Medulla oblongata (tissue), 1 donor: ENCODE data around the gene TNFRSF18.
A peak's percentile ranks its signal among the peaks of the same experiment; 100 is the strongest.

ENCODE experiments used
- DNase-seq: peaks from one replicate; pipeline ENCODE4 v3.0.0-alpha.2; 2015; ENCODE audit errors: extremely low spot score

The TNFRSF18 gene

DNA sequence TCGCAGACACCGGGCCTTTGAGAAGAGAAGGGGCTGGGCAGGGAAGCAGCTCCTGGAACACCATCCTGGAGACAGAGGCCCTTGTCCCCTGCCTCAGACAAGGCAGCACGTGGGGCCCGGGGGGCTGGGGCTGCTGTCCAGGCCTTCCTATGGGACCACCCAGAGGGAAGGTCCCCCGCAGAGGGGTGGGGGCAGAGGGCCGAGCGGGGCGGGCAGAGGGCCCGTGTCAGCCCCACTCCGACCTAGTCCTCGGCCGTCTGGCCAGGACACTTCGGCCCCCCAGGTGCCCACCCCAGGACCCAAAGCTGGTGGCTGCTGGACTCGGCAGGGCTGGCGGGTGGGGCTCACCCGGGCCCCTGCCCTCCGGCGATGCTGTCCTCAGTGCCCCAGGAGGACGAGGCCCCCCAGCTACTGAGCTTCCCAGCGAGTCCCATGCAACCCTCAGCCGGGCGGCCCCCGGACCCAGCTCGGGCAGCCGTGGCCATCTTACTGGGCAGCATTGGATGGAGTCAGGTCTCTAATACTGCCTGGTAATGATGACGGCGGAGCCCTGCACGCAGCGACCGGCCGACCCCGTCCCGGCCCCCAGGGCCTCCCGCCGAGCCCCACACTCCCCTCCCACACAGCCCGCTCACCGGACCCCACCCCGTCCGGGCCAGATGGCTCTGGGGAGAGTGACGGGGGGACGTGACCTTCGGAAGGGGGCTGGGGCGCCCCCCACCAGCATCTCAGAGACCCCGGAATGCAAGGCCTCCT lies 39.6 kb downstream of the TNFRSF18 start:
- no peak for DNase-seq

DNA sequence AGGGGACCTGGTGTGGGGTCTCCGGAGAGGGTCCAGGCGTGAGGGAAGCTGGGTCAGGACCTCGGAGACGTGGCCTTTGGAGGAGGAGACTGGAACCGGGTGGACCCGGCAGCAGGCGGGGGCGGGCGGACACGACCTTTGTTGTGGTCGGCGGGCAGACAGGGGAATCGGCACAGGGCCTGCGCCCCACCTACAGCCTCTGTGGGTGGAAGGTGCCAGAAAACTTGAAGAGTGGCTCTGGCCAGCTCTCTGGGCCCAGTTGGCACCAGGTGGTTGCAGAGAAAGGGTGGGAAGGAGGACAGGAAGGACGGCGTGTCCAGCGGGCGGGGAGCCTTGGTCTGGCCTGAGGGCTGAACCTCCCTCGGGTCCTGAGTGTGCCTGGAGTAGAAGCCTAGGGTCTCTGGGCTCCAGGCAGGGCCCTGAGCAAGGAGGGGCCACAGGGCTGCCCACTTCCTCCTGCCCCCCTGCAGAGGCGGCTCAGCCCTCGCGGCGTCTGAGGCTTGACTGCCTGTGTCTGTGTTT lies 40.4 kb downstream of the TNFRSF18 start:
- DNase-seq = no peak

DNA sequence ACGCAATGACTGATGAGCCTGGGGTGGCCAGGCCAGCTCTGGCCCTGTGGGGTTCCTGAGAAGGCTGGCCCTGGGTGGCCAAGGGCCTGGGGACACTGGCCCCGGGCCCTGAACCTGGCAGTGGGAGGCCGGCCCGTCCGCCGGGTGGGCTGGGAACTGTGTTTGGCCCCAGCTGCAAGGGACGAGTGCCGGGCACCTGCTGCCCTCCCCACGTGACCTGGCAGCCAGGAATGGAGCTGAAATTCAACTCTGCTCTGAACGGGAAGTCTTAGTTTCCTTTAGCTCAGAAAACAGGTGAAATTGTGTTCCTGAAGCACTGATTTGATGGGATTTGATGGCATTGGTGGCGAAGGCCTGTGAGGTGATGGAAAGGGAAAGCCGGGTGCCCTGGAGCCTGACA lies 40.9 kb downstream of the TNFRSF18 start:
- DNase-seq = no peak

- no peak for DNase-seq
Observed at GRCh38 chr1:1164701-1165451, 41.5 kb downstream of the TNFRSF18 start.

DNA sequence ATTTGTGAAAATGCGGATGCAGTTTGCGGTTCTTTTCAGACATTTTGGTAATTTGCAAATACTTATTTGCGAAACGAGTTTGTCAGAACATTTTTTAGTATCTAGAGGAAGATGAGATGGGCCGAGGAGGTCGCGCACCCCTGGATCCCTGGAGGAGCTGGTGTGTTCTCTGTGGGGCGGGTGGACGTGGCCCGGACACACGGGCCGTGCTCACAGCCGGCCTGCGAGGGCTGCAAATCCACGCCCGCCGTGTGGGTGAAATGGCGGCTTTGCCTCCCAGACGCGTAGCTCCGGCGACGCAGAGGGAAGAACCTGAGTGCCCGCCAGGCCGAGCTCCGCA lies 42.1 kb downstream of the TNFRSF18 start:
- no peak for DNase-seq

GRCh38 chr1:1163538-1164070 lies 42.8 kb downstream of the TNFRSF18 start:
- DNase-seq = no peak

GRCh38 chr1:1162597-1163537 lies 43.5 kb downstream of the TNFRSF18 start:
- no peak for DNase-seq

- no peak for DNase-seq
Observed at GRCh38 chr1:1161683-1162079, 44.7 kb downstream of the TNFRSF18 start.

- DNase-seq = no peak
Observed at GRCh38 chr1:1161078-1161682, 45.2 kb downstream of the TNFRSF18 start.

- DNase-seq = no peak
Observed at GRCh38 chr1:1160281-1160930, 46.0 kb downstream of the TNFRSF18 start.

- DNase-seq = peak; percentile 82
Observed at GRCh38 chr1:1157914-1158710, 48.3 kb downstream of the TNFRSF18 start.

DNA sequence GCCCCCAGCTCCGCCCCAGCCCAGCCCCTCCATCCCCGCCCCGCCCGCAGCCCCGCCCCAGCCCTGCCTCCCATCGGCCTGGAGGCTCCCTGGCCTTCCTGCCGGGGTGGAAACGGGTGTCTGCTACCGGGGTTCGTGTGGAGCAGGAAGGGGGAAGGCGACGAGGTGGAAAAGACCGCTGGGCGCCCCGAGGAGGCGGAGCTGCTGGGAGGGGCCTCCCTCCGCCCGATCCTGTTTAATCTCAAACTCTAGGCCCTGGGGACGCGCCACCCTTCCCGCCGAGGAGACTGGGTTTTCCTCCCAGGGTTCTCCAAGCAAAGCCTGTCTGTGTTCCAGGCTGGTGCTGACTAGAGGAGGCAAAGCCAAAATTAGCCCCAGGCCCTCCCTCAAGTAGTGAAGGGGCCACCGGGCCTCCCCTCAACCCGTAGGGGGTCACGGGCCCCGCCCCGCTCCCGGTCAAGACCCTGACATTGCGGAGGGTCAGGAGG lies 48.9 kb downstream of the TNFRSF18 start:
- peak; percentile 74 for DNase-seq

DNA sequence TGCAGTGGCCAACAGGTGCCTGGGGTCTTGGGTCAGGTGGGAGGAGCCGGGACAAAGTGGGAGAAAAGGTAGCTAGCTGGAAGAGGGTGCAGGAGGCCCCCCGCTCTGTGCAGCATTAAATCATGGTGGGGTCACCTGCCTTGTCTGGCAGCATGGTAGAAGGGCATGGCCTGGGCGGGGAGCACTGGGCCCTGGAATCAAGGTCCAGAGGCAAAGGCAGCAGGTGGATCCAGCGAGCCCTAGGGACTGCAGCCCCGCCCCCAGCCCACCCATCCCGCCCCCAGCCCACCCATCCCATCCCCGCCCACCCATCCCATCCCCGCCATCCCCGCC lies 49.4 kb downstream of the TNFRSF18 start:
- DNase-seq = no peak

- DNase-seq = no peak
Observed at GRCh38 chr1:1156140-1157032, 50.0 kb downstream of the TNFRSF18 start.

GRCh38 chr1:1155258-1155657 lies 51.1 kb downstream of the TNFRSF18 start:
- no peak for DNase-seq

DNA sequence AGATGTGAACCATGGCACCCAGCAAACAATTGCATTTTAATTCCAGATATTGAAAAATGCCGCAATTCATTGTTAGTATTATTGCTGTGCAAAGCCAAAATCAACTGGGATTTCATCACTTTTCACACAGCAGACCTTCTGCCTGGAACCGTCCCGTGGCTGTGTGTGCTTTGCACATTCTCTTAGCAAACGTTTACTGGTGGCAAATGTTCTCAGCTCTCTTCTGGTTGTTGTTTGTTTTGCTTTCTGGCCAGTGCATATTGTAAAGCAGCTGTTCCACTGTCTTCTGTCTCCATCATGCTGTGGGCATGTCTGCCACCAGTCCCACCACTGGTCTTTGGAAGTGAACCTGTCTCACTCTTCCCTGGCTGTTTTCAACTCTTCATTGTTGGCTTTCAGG lies 52.5 kb downstream of the TNFRSF18 start:
- no peak for DNase-seq
